Stimulated activated CD4-positive, alpha-beta T cell treated with anti-CD3 and anti-CD28 coated beads, Interleukin-12 subunit alpha, Interleukin-12 subunit beta, amount 100 ng/mL, for 48 hours (primary cell): ENCODE results near the gene SLC35A5.

ENCODE experiments used
- DNase-seq, 3 donors: peaks; one replicate each; pipeline ENCODE4 v3.0.0-alpha.2; 2020; ENCODE audit warnings: low read depth in 2 of 3, low spot score in 1 of 3

SLC35A5 gene

GRCh38 chr3:112569265-112569664 lies 7.4 kb downstream of the SLC35A5 start:
- no peak for DNase-seq

GRCh38 chr3:112572701-112573100 lies 10.9 kb downstream of the SLC35A5 start:
- no peak for DNase-seq

- no peak for DNase-seq
These were observed 17.4 kb downstream of the SLC35A5 start for GRCh38 chr3:112579232-112579631.

- no peak for DNase-seq
These were observed 17.9 kb downstream of the SLC35A5 start for GRCh38 chr3:112579697-112580096.

- no peak for DNase-seq
These were observed 20.5 kb downstream of the SLC35A5 start for GRCh38 chr3:112582244-112582874.

GRCh38 chr3:112583105-112583504 lies 21.3 kb downstream of the SLC35A5 start:
- DNase-seq, result no peak

GRCh38 chr3:112585782-112586181 lies 23.9 kb downstream of the SLC35A5 start:
- no peak for DNase-seq

GRCh38 chr3:112587336-112587735 lies 25.5 kb downstream of the SLC35A5 start:
- no peak for DNase-seq

- DNase-seq, result no peak
These were observed 31.4 kb downstream of the SLC35A5 start for GRCh38 chr3:112593258-112593657.

- DNase-seq, result no peak
These were observed 33.0 kb downstream of the SLC35A5 start for GRCh38 chr3:112594856-112595255.

GRCh38 chr3:112597945-112598344 lies 36.1 kb downstream of the SLC35A5 start:
- DNase-seq, result no peak

- no peak for DNase-seq
These were observed 36.9 kb downstream of the SLC35A5 start for GRCh38 chr3:112598731-112599130.

GRCh38 chr3:112602217-112602838 lies 40.5 kb downstream of the SLC35A5 start:
- no peak for DNase-seq

GRCh38 chr3:112604536-112604935 lies 42.7 kb downstream of the SLC35A5 start:
- DNase-seq, result no peak

GRCh38 chr3:112605285-112605684 lies 43.4 kb downstream of the SLC35A5 start:
- DNase-seq, result no peak

GRCh38 chr3:112606098-112606497 lies 44.3 kb downstream of the SLC35A5 start:
- no peak for DNase-seq

- DNase-seq, result no peak
These were observed 46.0 kb downstream of the SLC35A5 start for GRCh38 chr3:112607863-112608262.

- no peak for DNase-seq
These were observed 48.3 kb downstream of the SLC35A5 start for GRCh38 chr3:112610121-112610520.

- no peak for DNase-seq
These were observed 50.1 kb downstream of the SLC35A5 start for GRCh38 chr3:112611752-112612515.

GRCh38 chr3:112615989-112616731 lies 54.3 kb downstream of the SLC35A5 start:
- DNase-seq, result no peak

GRCh38 chr3:112617285-112617684 lies 55.4 kb downstream of the SLC35A5 start:
- no peak for DNase-seq

GRCh38 chr3:112619295-112619694 lies 57.5 kb downstream of the SLC35A5 start:
- no peak for DNase-seq
